Measurements from ENCODE around the gene C2orf69.

The C2orf69 gene

DNA sequence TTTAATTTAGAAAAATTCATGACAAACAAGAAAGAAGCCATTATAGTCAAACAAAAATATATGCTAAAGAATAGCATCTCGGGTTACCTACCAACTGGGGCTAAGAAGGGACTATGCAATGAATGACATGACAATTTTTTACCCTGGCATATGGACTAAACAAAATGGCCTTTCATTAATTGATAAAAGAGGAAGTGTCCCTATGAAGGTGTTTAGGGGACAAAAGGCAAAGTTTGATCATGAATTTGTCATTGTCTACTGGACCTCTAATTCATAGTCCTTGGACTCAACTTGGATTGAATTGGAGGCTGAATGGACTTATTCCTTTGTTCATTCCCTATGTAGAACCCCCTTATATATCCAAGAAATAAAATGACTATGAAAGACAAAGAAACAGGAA lies 57.0 kb downstream of the C2orf69 start:
- no peak for DNase-seq (ENCODE audit: low read depth)

DNA sequence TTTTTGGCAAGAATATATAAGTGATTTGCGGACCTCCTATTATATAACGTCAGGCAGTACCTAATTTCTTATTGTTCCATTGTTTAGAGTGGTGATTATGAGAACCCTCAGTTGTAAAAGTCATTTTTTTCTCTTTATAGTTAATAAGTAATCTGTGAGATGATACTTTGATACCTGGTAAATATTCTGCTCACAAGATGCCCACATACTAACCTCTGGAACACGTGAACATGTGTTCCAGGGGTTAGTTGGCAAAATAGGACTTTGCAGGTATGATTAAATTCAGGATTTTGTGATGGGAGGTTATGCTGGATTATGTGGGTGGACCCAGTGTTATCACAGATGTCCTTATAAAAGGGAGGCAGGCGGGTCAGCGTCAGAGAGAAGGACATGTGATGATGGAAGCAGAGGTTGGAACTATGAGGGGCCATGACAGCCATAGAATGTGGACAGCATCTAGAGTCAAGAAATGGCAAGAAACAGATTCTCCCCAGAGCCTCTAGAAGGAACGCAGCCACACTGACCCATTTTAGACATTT lies 61.1 kb downstream of the C2orf69 start:
- DNase-seq (ENCODE audit: low read depth), result no peak

DNA sequence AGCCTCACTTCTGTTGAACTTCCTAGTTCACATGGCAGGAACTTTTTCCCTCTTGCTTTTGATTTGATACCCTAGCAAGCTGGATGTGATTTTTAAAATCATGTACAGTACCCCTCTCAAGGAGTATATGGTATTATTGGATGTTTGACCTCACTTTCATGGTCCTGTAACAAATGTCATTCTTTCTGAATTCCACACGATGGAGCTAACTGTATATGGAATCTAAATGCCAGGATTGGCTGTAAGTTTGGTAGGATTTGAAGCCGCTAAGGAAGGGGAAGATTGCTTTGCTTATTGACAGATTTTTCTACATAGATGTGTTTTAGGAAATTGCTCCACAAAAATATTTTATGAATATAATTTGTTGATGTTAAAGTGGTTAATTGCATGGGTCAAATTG lies 62.6 kb downstream of the C2orf69 start:
- DNase-seq (ENCODE audit: low read depth), result no peak

DNA sequence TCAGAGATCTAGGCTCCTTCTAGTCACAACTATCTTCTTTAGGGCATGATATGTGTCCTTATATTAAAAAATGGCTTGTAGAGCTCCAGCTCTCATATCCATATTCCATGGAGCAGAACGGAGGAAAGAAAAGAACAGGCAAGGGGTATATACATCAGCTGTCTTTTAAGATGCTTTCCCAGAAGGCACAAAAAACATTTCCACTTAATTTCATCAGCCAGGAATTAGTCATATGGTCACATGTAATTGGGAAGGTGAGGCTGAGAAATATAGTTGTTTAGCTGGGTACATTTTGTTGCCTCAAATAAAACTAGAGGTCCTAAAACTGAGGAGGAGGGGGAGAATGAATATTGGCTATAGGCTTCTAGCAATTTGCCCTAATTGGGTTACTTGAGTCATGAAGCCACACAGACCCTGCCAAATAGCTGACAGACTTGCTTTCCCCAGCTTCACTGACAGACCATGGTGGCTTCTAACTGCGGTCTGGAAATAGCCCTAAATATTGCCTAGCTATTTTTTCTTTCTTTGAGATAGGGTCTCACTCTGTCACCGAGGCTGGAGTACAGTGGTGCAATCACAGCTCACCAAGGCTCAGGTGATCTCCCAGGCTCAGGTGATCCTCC lies 64.3 kb downstream of the C2orf69 start:
- no peak for DNase-seq (ENCODE audit: low read depth)

Data from activated T-cell treated with anti-CD3 and anti-CD28 coated beads for 1 hour (primary cell).